ENCODE measurements around the gene KIF5C. TPM values are rescaled to one million over a fixed set of nuclear protein-coding genes. Genes with fewer than 3 reads are reported as not detected.

The KIF5C gene
- total RNA-seq, 1 donor from 2014 or later: 0.47 TPM

- Histone ChIP-seq H3K4me1 (no peaks in the 10 kb centered on the region), H3K36me3 (no peaks in the 10 kb centered on the region), H3K27ac (replicated peaks) (no peak overlapping the region), H3K27me3 (ENCODE audit: low read depth) (peaks cover 11% of the 10 kb centered on the region), H3K9me3 (replicated peaks) (no peaks in the 10 kb centered on the region), H3K4me3 (no peak overlapping the region)
- TF ChIP-seq CTCF (IDR thresholded peaks at IDR 0.05; ENCODE audit: borderline replicate concordance): no peak
- intact Hi-C loops (cut with micrococcal nuclease): no loop called here
- DNase-seq: no peak
Measured at GRCh38 chr2:149006883-149007543, 132.0 kb downstream of the KIF5C start.

DNA sequence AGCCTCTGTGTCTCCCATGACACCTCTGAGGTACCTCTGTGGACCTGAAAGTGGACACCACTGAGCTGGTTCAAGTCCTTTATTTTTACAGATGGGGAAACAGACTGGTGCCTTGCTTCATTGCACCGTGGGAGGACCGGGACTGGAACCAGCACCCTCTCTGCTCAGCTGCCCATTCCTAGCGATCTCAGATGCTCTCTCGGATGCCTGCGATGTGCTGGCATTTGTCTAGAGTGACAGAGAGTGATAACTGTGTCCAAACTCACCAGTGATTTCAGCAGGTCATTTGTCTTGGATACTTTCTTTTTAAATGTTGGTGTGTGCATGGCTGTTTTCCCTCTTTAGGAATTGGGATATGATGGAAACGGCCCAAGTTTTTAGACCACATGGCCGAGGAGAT, 133.4 kb downstream of the KIF5C start:
- Histone ChIP-seq H3K9me3 (replicated peaks) (no peaks in the 10 kb centered on the region), H3K4me1 (no peaks in the 10 kb centered on the region), H3K36me3 (no peaks in the 10 kb centered on the region), H3K4me3 (no peak overlapping the region), H3K27ac (replicated peaks) (no peak overlapping the region), H3K27me3 (ENCODE audit: low read depth) (peaks cover 11% of the 10 kb centered on the region)
- TF ChIP-seq CTCF (IDR thresholded peaks at IDR 0.05; ENCODE audit: borderline replicate concordance): no peak
- intact Hi-C loops (cut with micrococcal nuclease): no loop called here
- no peak for DNase-seq

- intact Hi-C loops (cut with micrococcal nuclease): no loop called here
- peaks cover 11% of the 10 kb centered on the region for H3K27me3 ChIP-seq (ENCODE audit: low read depth)
- no peak overlapping the region for H3K27ac ChIP-seq (replicated peaks)
- TF ChIP-seq CTCF (IDR thresholded peaks at IDR 0.05; ENCODE audit: borderline replicate concordance): no peak
- no peaks in the 10 kb centered on the region for H3K9me3 ChIP-seq (replicated peaks)
- no peaks in the 10 kb centered on the region for H3K36me3 ChIP-seq
- H3K4me1 ChIP-seq: no peaks in the 10 kb centered on the region
- no peak overlapping the region for H3K4me3 ChIP-seq
- no peak for DNase-seq
Measured at GRCh38 chr2:149009576-149010461, 134.8 kb downstream of the KIF5C start.

DNA sequence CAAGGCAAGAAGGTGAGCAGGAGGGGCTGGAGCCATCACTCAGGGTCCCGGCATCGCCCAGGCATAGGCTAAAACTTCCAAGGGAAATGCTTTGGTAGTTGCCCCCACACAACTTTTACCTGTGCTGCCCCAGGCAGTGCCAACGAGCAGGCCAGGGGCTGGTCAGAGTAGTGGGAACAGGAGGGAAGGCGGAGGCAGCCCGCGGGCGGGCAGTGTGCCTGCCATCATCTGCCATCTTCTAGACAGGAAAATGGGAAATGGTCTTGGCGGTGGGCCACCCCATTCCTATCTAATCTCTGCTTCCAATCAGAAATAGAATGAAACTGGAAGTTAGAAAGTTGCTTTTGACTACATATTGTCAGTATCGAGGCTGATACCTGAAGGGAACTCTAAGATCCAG, 137.5 kb downstream of the KIF5C start:
- intact Hi-C loops (cut with micrococcal nuclease): no loop called here
- Histone ChIP-seq H3K4me1 (no peaks in the 10 kb centered on the region), H3K27me3 (ENCODE audit: low read depth) (peaks cover 25% of the 10 kb centered on the region), H3K4me3 (no peak overlapping the region), H3K27ac (replicated peaks) (no peak overlapping the region), H3K9me3 (replicated peaks) (no peaks in the 10 kb centered on the region), H3K36me3 (no peaks in the 10 kb centered on the region)
- TF ChIP-seq CTCF (IDR thresholded peaks at IDR 0.05; ENCODE audit: borderline replicate concordance): no peak
- no peak for DNase-seq

- TF ChIP-seq CTCF (IDR thresholded peaks at IDR 0.05; ENCODE audit: borderline replicate concordance): no peak
- Histone ChIP-seq H3K27ac (replicated peaks) (no peak overlapping the region), H3K4me1 (no peaks in the 10 kb centered on the region), H3K4me3 (no peak overlapping the region), H3K27me3 (ENCODE audit: low read depth) (peaks cover 17% of the 10 kb centered on the region), H3K9me3 (replicated peaks) (no peaks in the 10 kb centered on the region), H3K36me3 (no peaks in the 10 kb centered on the region)
- no peak for DNase-seq
- intact Hi-C loops (cut with micrococcal nuclease): loop anchor here (5.0 kb wide), 1 partner anchor 547 kb away; no protein-coding TSS in a partner anchor
Measured at GRCh38 chr2:149015501-149015900, 140.5 kb downstream of the KIF5C start.

All from left ventricle myocardium inferior (tissue), 1 donor.